Stimulated activated CD8-positive, alpha-beta memory T cell treated with anti-CD3 and anti-CD28 coated beads, Interleukin-15, amount 100 ng/mL, for 24 hours (primary cell): ENCODE data around the gene MLEC.

ENCODE experiments used
- DNase-seq: peaks from one replicate; pipeline ENCODE4 v3.0.0-alpha.2; 2020; ENCODE audit warnings: low read depth

Gene MLEC

DNA sequence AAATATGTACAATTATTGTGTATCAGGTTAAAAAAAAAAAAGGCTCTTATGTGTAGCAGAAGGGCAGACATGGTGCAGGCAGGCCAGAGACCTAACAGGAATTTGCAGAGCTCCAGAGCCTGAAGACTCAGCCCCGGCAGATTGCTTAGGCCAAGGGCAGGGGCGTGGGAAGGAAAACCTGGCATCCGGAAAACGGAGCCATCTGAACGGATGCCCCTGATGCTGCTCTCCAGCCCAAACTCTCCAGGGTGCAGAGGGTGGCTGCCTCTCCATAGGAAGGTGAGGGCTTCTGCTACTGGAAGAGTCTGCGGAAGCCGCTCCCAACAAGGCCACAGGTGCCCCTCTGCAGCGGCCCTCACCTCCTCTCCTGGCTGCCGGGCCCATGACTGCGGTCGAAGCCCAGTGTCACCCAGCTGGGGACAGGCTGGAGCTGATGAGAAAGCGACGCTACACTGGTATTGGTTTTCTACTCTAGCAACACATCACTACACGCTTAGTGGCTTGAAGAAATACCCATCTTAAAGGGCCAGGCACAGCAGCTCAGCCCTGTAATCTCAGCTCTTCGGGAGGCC is 58.1 kb downstream of the MLEC start:
- no peak for DNase-seq

GRCh38 chr12:120748242-120748641 is 61.3 kb downstream of the MLEC start:
- no peak for DNase-seq

GRCh38 chr12:120749256-120749655 is 62.3 kb downstream of the MLEC start:
- DNase-seq, result no peak

DNA sequence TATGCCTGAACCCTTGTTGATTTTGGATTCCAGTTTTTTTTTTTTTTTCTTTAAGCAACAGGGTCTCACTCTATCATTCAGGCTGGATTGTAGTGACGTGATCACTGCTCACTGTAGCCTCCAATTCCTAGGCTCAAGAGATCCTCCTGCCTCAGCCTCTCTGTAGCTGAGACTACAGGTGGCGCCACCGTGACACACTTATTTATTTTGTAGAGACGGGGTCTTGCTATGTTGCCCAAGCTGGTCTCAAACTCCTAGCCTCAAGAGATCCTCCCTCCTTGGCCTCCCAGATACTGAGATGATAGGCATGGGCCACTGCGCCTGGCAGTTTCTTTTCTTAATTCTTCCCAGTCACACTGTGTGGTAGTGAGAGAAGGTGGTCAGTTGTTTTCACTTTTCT is 63.9 kb downstream of the MLEC start:
- no peak for DNase-seq

DNA sequence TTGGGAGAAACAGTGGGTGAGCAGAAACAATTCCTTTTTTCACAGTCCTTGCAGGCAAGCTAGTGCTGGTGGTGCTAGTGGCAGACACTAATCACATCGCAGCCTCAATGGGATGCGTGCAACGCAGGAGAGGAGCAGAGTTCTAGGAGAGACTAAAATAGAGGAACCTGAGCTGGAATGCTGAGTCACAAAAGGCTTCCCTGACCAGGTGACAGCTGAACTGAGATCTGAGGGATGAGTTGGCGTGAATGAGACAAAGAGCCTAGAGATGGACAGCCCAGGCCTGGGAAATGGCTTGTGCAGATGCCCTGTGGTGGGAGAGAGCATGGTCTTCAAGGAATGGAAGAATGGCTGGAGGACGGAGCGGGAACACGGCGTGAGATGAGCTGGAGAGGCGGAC is 64.4 kb downstream of the MLEC start:
- DNase-seq, result no peak
